ENCODE results near the gene MYL5. TPM values are rescaled to one million over a fixed set of nuclear protein-coding genes. Genes with fewer than 3 reads are reported as not detected.

Gene MYL5
- total RNA-seq, 1 experiment from 2014 or later = 18.0 TPM

DNA sequence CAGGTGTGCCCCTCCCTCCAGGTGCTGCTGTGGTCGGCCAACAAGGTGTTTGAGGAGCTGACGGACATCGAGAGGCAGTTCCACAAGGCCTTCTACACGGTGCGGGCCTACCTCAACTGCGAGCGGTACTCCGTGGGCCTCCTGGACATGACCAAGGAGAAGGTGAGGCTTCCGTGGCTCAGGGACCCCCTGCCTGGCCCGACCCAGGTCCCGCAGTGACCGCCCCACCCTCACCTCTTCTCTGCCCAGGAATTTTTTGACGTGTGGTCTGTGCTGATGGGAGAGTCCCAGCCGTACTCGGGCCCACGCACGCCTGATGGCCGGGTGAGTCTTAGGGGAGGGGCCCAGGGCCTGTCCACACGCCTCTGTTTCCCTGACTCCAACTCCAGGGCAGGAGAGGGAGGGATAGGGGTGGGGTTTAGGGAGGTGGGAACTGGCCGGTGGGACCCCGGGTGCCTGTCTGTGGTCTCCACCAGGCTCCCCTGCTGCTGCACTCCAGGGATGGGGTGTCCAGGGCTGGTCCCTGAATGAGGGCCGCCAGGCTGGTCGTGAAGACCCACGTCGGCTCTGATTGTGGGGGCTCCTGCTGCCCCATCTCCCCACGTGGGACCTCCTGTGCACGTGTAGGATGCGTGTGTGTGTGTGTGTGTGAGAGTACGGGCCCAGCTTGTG is 20.4 kb upstream of the MYL5 start:
- H2BK5ac ChIP-seq (ENCODE audit: insufficient read length, low read length) = no peak overlapping the region
- H3K4ac ChIP-seq (ENCODE audit: low read depth, low read length) = no peak overlapping the region
- Mint-ChIP-seq H3K9me3 (no peaks in the 10 kb centered on the region; a peak in 1 of 5 replicates), H3K36me3 (ENCODE audit: insufficient read depth in 1 of 3, low read depth in 3 of 3) (no peaks in the 10 kb centered on the region; a peak in 1 of 7 replicates), H3K4me1 (peaks cover 0 to 8% of the 10 kb centered on the region in 2 experiments; a peak in 2 of 4 replicates), H3K4me3 (no peak overlapping the region), H3K27ac (no peak overlapping the region), H3K27me3 (ENCODE audit: low read depth) (no peaks in the 10 kb centered on the region; the same call in none of the 2 replicates)
- no peak overlapping the region for H3K4me2 ChIP-seq (ENCODE audit: insufficient read depth, insufficient read length, low read length)
- H3K4me1 ChIP-seq (ENCODE audit: insufficient read depth, low read length) = no peaks in the 10 kb centered on the region
- no peak overlapping the region for H4K91ac ChIP-seq (ENCODE audit: insufficient read length, low read depth, low read length)
- WGBS (ENCODE audit: extremely low coverage, insufficient read length, low lambda C conversion rate) = no CpG with 5 or more reads among the region's 29 CpGs
- H3K79me2 ChIP-seq (ENCODE audit: insufficient read depth, low read length) = no peaks in the 10 kb centered on the region
- H3K18ac ChIP-seq (ENCODE audit: insufficient read length, low read depth, low read length) = no peak overlapping the region
- no peak overlapping the region for H4K8ac ChIP-seq (replicated peaks; ENCODE audit: insufficient read length, low read depth, low read length)
- H3K14ac ChIP-seq (ENCODE audit: insufficient read depth, low read length) = no peak overlapping the region; the same call in 1 of the 2 replicates
- H3T11ph ChIP-seq (ENCODE audit: low read length) = no peak overlapping the region
- H2AK5ac ChIP-seq (ENCODE audit: insufficient read length, low read length) = no peak overlapping the region
- no peak for DNase-seq
- H2AFZ ChIP-seq (ENCODE audit: low read length) = no peak overlapping the region
- H2BK120ac ChIP-seq (ENCODE audit: low read depth, low read length, poor library complexity, severe bottlenecking) = no peak overlapping the region
- H3K23ac ChIP-seq (ENCODE audit: insufficient read length, low read depth, low read length) = no peak overlapping the region
- H2BK20ac ChIP-seq (ENCODE audit: low read depth, low read length, poor library complexity, severe bottlenecking) = no peak overlapping the region
- no peak overlapping the region for H2BK15ac ChIP-seq (ENCODE audit: low read depth, low read length)
- no peak overlapping the region for H4K5ac ChIP-seq (ENCODE audit: insufficient read length, low read depth, low read length)
- H4K20me1 ChIP-seq (ENCODE audit: control insufficient read depth, insufficient read depth, insufficient read length) = no peaks in the 10 kb centered on the region
- no peaks in the 10 kb centered on the region for H3K9me3 ChIP-seq (ENCODE audit: control insufficient read depth, low read depth, low read length)
- H3K56ac ChIP-seq (ENCODE audit: insufficient read length, low read depth, low read length) = no peak overlapping the region
- H3K23me2 ChIP-seq (ENCODE audit: insufficient read length, low read depth, low read length, poor library complexity, severe bottlenecking) = no peaks in the 10 kb centered on the region
- H3K9ac ChIP-seq (ENCODE audit: extremely low read depth, insufficient read length, low read length) = no peak overlapping the region
- H3K27me3 ChIP-seq (ENCODE audit: insufficient read depth, low read length) = no peaks in the 10 kb centered on the region
- H3K27ac ChIP-seq (ENCODE audit: insufficient read length, low read depth, low read length) = no peak overlapping the region
- no peaks in the 10 kb centered on the region for H3K79me1 ChIP-seq (ENCODE audit: insufficient read depth, low read depth, low read length, poor library complexity, severe bottlenecking)
- TF ChIP-seq CTCF (conservative IDR thresholded peaks at IDR 0.05) = no peak
- H2BK12ac ChIP-seq (ENCODE audit: insufficient read length, low read depth, low read length) = no peak overlapping the region

Data from H9 (cell line).